CD14-positive monocyte (primary cell): ENCODE results near the gene ARMH3. TPM values are rescaled to one million over a fixed set of nuclear protein-coding genes. Genes with fewer than 3 reads are reported as not detected.

Experiments
- DNase-seq, 3 donors: peaks; one replicate each; pipeline ENCODE4 v3.0.0-alpha.2; 2011 to 2022
- H2AFZ ChIP-seq: 2 replicates; pipeline ENCODE4 v1.6.0; 2012; ENCODE audit warnings: mild to moderate bottlenecking, low read depth, low read length, inconsistent platforms; ENCODE audit not compliant: insufficient read depth, poor library complexity, severe bottlenecking
- H3K27ac ChIP-seq, 2 donors: 1 replicate in 1 of 2; 2 replicates in 1 of 2; pipeline ENCODE4 v1.5.1; 2012 to 2013; ENCODE audit warnings: low read length in 2 of 2, control low read depth in 1 of 2, inconsistent platforms in 1 of 2, low read depth in 1 of 2, mild to moderate bottlenecking in 1 of 2
- H3K27me3 ChIP-seq, 2 donors: one replicate each; pipeline versions ENCODE4 v1.6.0 to v1.6.1; 2011 to 2013; ENCODE audit warnings: low read length in 2 of 2; ENCODE audit not compliant: control insufficient read depth in 2 of 2, insufficient read depth in 2 of 2
- H3K36me3 ChIP-seq, 2 donors: replicated peaks in 1 of 2; 1 replicate in 1 of 2; 2 replicates in 1 of 2; pipeline versions ENCODE4 v1.5.1 to v1.6.1; 2012 to 2013; ENCODE audit warnings: low read length in 2 of 2, control low read depth in 1 of 2, inconsistent platforms in 1 of 2, mild to moderate bottlenecking in 1 of 2; ENCODE audit not compliant: insufficient read depth in 2 of 2, control insufficient read depth in 1 of 2
- H3K4me1 ChIP-seq, 2 donors: 1 replicate in 1 of 2; 2 replicates in 1 of 2; pipeline versions ENCODE4 v1.5.1 to v1.6.1; 2012 to 2013; ENCODE audit warnings: low read length in 2 of 2, control low read depth in 1 of 2, inconsistent platforms in 1 of 2, mild to moderate bottlenecking in 1 of 2, moderate library complexity in 1 of 2; ENCODE audit not compliant: insufficient read depth in 2 of 2, control insufficient read depth in 1 of 2
- H3K4me2 ChIP-seq: replicated peaks from 2 replicates; pipeline ENCODE3; 2012; ENCODE audit warnings: low read length, moderate library complexity, mild to moderate bottlenecking; ENCODE audit not compliant: poor library complexity, severe bottlenecking; ENCODE audit errors: extremely low read depth
- H3K4me3 ChIP-seq, 3 experiments: fragments of 200-600 bp in 1 of 3; sonication (generic) in 1 of 3; replicated peaks in 1 of 3; 1 replicate in 2 of 3; 2 replicates in 1 of 3; pipeline ENCODE4 v1.5.1; 2011 to 2013; ENCODE audit warnings: low read length in 3 of 3, mild to moderate bottlenecking in 3 of 3, control low read depth in 2 of 3, low read depth in 2 of 3, inconsistent platforms in 1 of 3, moderate library complexity in 1 of 3
- H3K79me2 ChIP-seq: 2 replicates; pipeline ENCODE4 v1.6.0; 2012; ENCODE audit warnings: mild to moderate bottlenecking, control low read depth, inconsistent platforms, low read length, moderate library complexity; ENCODE audit not compliant: insufficient read depth
- H3K9ac ChIP-seq: 2 replicates; pipeline ENCODE4 v1.6.0; 2017; ENCODE audit warnings: low read length, mild to moderate bottlenecking; ENCODE audit not compliant: insufficient read depth, poor library complexity, severe bottlenecking
- H3K9me3 ChIP-seq, 2 donors: replicated peaks in 1 of 2; 1 replicate in 1 of 2; 2 replicates in 1 of 2; pipeline versions ENCODE4 v1.5.1 to v1.6.1; 2012 to 2013; ENCODE audit warnings: low read length in 2 of 2, control low read depth in 1 of 2; ENCODE audit not compliant: control insufficient read depth in 1 of 2, insufficient read depth in 1 of 2
- H4K20me1 ChIP-seq: 2 replicates; pipeline ENCODE4 v1.6.0; 2012; ENCODE audit warnings: mild to moderate bottlenecking, low read length, control low read depth, moderate library complexity; ENCODE audit not compliant: insufficient read depth
- H3K27ac Mint-ChIP-seq, 7 donors: one replicate each; pipeline ENCODE4 v1.8.0; 2020; ENCODE audit warnings: mild to moderate bottlenecking in 7 of 7, mixed read lengths in 7 of 7, moderate library complexity in 6 of 7, inconsistent platforms in 2 of 7
- H3K27me3 Mint-ChIP-seq, 3 donors: one replicate each; pipeline ENCODE4 v1.8.0; 2021 to 2022; ENCODE audit warnings: low read depth in 3 of 3, mild to moderate bottlenecking in 3 of 3, mixed read lengths in 3 of 3, moderate library complexity in 3 of 3, inconsistent platforms in 1 of 3
- H3K36me3 Mint-ChIP-seq, 2 donors: one replicate each; pipeline ENCODE4 v1.8.0; 2020; ENCODE audit warnings: mixed read lengths in 2 of 2, inconsistent platforms in 1 of 2, mild to moderate bottlenecking in 1 of 2
- H3K4me1 Mint-ChIP-seq: one replicate; pipeline ENCODE4 v1.8.0; 2020; ENCODE audit warnings: mild to moderate bottlenecking, mixed read lengths
- H3K4me3 Mint-ChIP-seq, 2 donors: one replicate each; pipeline ENCODE4 v1.8.0; 2020; ENCODE audit warnings: mild to moderate bottlenecking in 2 of 2, mixed read lengths in 2 of 2, moderate library complexity in 1 of 2
- H3K9me3 Mint-ChIP-seq, 7 donors: one replicate each; pipeline ENCODE4 v1.8.0; 2020 to 2022; ENCODE audit warnings: mixed read lengths in 7 of 7, mild to moderate bottlenecking in 6 of 7, moderate library complexity in 6 of 7, inconsistent platforms in 2 of 7
- WGBS: methylation state at CpG from one replicate; pipeline ENCODE4 v1.1.5; 2013; ENCODE audit warnings: missing lambda C conversion rate; ENCODE audit not compliant: insufficient coverage; 5-methylcytosine and 5-hydroxymethylcytosine counted together
- intact Hi-C, 2 donors: fragments of 100-400 bp; cut with micrococcal nuclease; formaldehyde crosslinking; loops; one replicate each; pipeline versions ENCODE4 v1.15.0 to v1.15.1; 2023
- polyA plus RNA-seq, 3 donors: library from polyadenylated mRNA; depleted of rRNA in 1 of 3; unstranded in 2 of 3; stranded (reverse) in 1 of 3; fragments of 300-500 nt in 2 of 3; fragments of >200 nt in 1 of 3; fragmentation: Illumina TruSeq in 2 of 3; gene quantifications; 1 replicate in 2 of 3; 2 replicates in 1 of 3; pipeline ENCODE4 v1.2.3, GENCODE V29; 2012 to 2021
- TF ChIP-seq, protein P1 (sequence below): fragments of 200-600 bp; IDR thresholded peaks from one replicate; pipeline ENCODE4 v1.8.0; 2022; ENCODE audit warnings: antibody characterized with exemption, mild to moderate bottlenecking

ARMH3 gene
- polyA plus RNA-seq, 3 donors: 20.4 to 26.3 (median 22.1) TPM

DNA sequence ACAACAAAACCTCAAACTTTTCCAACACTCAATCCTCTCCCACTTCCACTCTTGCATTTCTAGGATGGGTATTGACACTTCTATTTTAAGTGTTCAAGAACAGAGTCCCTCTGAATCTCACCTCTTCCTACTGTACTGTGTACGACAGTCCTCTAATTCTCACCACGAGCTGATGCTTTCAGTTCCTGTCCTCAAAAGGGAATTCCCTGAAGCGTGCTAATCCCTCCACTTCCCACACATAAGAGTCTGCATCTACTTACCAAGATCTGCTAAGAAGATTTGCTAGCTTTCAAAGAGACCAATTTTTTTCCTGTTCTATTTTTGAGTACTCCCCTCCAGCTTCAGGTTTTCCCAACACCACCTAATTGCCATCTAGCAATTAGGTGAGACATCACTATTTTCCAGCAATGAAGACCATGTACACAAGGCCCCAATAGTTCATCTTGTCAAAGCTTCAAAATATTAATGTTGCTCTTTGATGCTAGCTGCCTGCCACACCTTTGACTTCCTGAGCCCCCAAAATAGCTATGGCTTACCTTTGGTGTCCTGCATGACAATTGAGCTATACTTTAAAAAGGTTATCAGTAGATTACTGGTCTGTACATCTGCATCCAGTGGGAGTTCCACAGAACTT is 54.4 kb downstream of the ARMH3 start:
- H3K27ac ChIP-seq: peak overlapping the region in 1 of 2 donors; percentile 83
- no peaks in the 10 kb centered on the region for H3K79me2 ChIP-seq
- Mint-ChIP-seq H3K27ac (peak overlapping the region; percentile 55 to 88 (median 79)), H3K36me3 (peaks cover 45 to 75% of the 10 kb centered on the region in 2 donors), H3K4me3 (peak overlapping the region; percentile 6 to 44), H3K27me3 (peaks cover 0 to 3% (median 1%) of the 10 kb centered on the region in 3 donors), H3K9me3 (no peaks in the 10 kb centered on the region), H3K4me1 (peaks cover 35% of the 10 kb centered on the region)
- DNase-seq: peak; percentile 68 to 90 (median 71)
- H3K4me2 ChIP-seq: peak overlapping the region; percentile 42
- H3K9me3 ChIP-seq: no peaks in the 10 kb centered on the region
- H3K36me3 ChIP-seq: peaks cover 39 to 69% of the 10 kb centered on the region in 2 donors
- peaks cover 29 to 34% of the 10 kb centered on the region in 2 donors for H3K4me1 ChIP-seq
- H3K4me3 ChIP-seq: peak overlapping the region in 1 of 3 experiments; percentile 28
- H4K20me1 ChIP-seq: peaks cover 9% of the 10 kb centered on the region
- H2AFZ ChIP-seq: no peak overlapping the region
- 0% methylated on average over 3 of the region's 3 CpGs for WGBS
- intact Hi-C loops: loop anchor here in 1 of 2 donors (10.0 kb wide), 1 partner anchor 107 kb away; no protein-coding TSS in a partner anchor
- H3K27me3 ChIP-seq: no peaks in the 10 kb centered on the region
- peak overlapping the region; percentile 38 for H3K9ac ChIP-seq
- TF ChIP-seq, protein P1, sequence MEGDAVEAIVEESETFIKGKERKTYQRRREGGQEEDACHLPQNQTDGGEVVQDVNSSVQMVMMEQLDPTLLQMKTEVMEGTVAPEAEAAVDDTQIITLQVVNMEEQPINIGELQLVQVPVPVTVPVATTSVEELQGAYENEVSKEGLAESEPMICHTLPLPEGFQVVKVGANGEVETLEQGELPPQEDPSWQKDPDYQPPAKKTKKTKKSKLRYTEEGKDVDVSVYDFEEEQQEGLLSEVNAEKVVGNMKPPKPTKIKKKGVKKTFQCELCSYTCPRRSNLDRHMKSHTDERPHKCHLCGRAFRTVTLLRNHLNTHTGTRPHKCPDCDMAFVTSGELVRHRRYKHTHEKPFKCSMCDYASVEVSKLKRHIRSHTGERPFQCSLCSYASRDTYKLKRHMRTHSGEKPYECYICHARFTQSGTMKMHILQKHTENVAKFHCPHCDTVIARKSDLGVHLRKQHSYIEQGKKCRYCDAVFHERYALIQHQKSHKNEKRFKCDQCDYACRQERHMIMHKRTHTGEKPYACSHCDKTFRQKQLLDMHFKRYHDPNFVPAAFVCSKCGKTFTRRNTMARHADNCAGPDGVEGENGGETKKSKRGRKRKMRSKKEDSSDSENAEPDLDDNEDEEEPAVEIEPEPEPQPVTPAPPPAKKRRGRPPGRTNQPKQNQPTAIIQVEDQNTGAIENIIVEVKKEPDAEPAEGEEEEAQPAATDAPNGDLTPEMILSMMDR: no peak

DNA sequence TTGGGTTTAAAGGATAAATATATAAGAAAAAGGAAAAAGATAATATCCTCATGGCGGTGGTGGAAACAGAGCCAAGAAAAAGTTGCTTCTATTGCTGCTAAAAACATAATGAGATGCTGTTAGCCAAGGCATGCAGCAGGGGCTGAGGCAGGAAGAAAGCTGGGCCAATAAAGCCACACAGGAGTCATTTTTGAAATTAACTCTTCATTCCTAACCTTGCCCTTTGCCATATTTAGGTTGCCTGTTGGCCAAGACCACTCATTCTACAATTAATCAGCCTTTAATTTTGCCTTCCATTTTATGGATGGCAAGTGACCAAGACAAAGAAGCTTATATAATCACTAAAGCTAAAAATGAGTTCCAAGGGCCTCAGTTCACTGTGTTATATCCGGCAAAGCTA is 58.2 kb downstream of the ARMH3 start:
- H3K9ac ChIP-seq: no peak overlapping the region
- H3K4me2 ChIP-seq: no peak overlapping the region
- peaks cover 21 to 23% of the 10 kb centered on the region in 2 donors for H3K4me1 ChIP-seq
- no CpG with 5 or more reads among the region's 2 CpGs for WGBS
- intact Hi-C loops: no loop called here
- DNase-seq: no peak
- no peak overlapping the region for H3K27ac ChIP-seq
- peaks cover 48 to 74% of the 10 kb centered on the region in 2 donors for H3K36me3 ChIP-seq
- no peak overlapping the region for H3K4me3 Mint-ChIP-seq
- peaks cover 19% of the 10 kb centered on the region for H3K4me1 Mint-ChIP-seq
- peaks cover 60 to 85% of the 10 kb centered on the region in 2 donors for H3K36me3 Mint-ChIP-seq
- no peak overlapping the region for H3K27ac Mint-ChIP-seq
- H3K27me3 Mint-ChIP-seq: peaks cover 0 to 2% (median 1%) of the 10 kb centered on the region in 3 donors
- H3K9me3 ChIP-seq: no peaks in the 10 kb centered on the region
- no peak overlapping the region for H3K4me3 ChIP-seq
- peaks cover 9% of the 10 kb centered on the region for H4K20me1 ChIP-seq
- no peaks in the 10 kb centered on the region for H3K27me3 ChIP-seq
- no peaks in the 10 kb centered on the region for H3K9me3 Mint-ChIP-seq
- TF ChIP-seq, protein P1: no peak
- H2AFZ ChIP-seq: no peak overlapping the region
- H3K79me2 ChIP-seq: no peaks in the 10 kb centered on the region
